Esophagus muscularis mucosa (tissue), 4 donors: Measurements from ENCODE around the gene KLHDC4. TPM values are rescaled to one million over a fixed set of nuclear protein-coding genes. Genes with fewer than 3 reads are reported as not detected.
"Not testable (repeated sequence)": the region's sequence is repeated elsewhere in the genome, so short reads cannot be mapped to it uniquely, and the experiment has no call there.

Experiments
- DNase-seq: peaks from one replicate; pipeline ENCODE4 v3.0.0-alpha.2; 2017; ENCODE audit errors: extremely low spot score
- H3K27ac ChIP-seq, 4 donors: fragments of 200-600 bp; sonication (generic); replicated peaks in 1 of 4; 1 replicate in 3 of 4; 2 replicates in 1 of 4; pipeline ENCODE4 v1.5.1; 2016 to 2019; ENCODE audit warnings: mild to moderate bottlenecking in 1 of 4
- H3K27me3 ChIP-seq, 4 donors: fragments of 200-600 bp; sonication (generic); one replicate each; pipeline versions ENCODE4 v1.5.1 to v1.6.0; 2016 to 2019
- H3K36me3 ChIP-seq, 4 donors: fragments of 200-600 bp; sonication (generic); one replicate each; pipeline ENCODE4 v1.5.1; 2016 to 2019
- H3K4me1 ChIP-seq, 4 donors: fragments of 200-600 bp; sonication (generic); one replicate each; pipeline ENCODE4 v1.5.1; 2016 to 2019
- H3K4me3 ChIP-seq, 4 donors: fragments of 200-600 bp; sonication (generic); 1 replicate in 2 of 4; 2 replicates in 2 of 4; pipeline ENCODE4 v1.5.1; 2016 to 2019; ENCODE audit warnings: mild to moderate bottlenecking in 4 of 4, moderate library complexity in 1 of 4
- H3K9me3 ChIP-seq, 4 donors: fragments of 200-600 bp; sonication (generic); 1 replicate in 3 of 4; 2 replicates in 1 of 4; pipeline ENCODE4 v1.5.1; 2016 to 2019
- CTCF ChIP-seq, 3 experiments: fragments of 200-600 bp in 2 of 3; fragments of 450-650 bp in 1 of 3; sonication (generic) in 2 of 3; IDR thresholded peaks; one replicate each; pipeline ENCODE4 v1.5.1; 2017 to 2019; ENCODE audit warnings: antibody characterized with exemption in 3 of 3, mild to moderate bottlenecking in 2 of 3, moderate library complexity in 1 of 3
- EP300 ChIP-seq: sonication (generic); formaldehyde crosslinking; IDR thresholded peaks from one replicate; pipeline ENCODE4 v1.6.1; 2017; ENCODE audit warnings: antibody characterized with exemption
- POLR2A ChIP-seq: fragments of 450-650 bp; IDR thresholded peaks from one replicate; pipeline ENCODE4 v1.6.1; 2017; ENCODE audit warnings: antibody characterized with exemption, moderate library complexity, mild to moderate bottlenecking, low read depth
- POLR2AphosphoS5 ChIP-seq, 2 donors: sonication (generic); formaldehyde crosslinking; IDR thresholded peaks; one replicate each; pipeline ENCODE4 v1.6.1; 2017; ENCODE audit warnings: antibody characterized with exemption in 2 of 2
- whole genome bisulfite sequencing: methylation state at CpG from one replicate; pipeline ENCODE4 v1.1.5; 2018; 5-methylcytosine and 5-hydroxymethylcytosine counted together
- intact Hi-C: fragments of 100-400 bp; cut with DNase I; formaldehyde crosslinking; loops from one replicate; pipeline ENCODE4 v1.15.1; 2023
- total RNA-seq, 4 donors: library from RNA; depleted of rRNA; stranded (reverse); fragments of >200 nt; gene quantifications; one replicate each; pipeline versions ENCODE4 v1.1.0 to v1.2.1, GENCODE V29; 2016

KLHDC4 gene
- total RNA-seq, 4 donors from 2014 or later = 22.2 to 41.5 (median 31.4) TPM

GRCh38 chr16:87729266-87729954 lies 36.4 kb downstream of the KLHDC4 start:
- Histone ChIP-seq H3K9me3 (no peaks in the 10 kb centered on the region), H3K27ac (no peak overlapping the region), H3K27me3 (no peaks in the 10 kb centered on the region), H3K36me3 (peaks cover 25 to 78% (median 33%) of the 10 kb centered on the region in 4 donors), H3K4me1 (no peaks in the 10 kb centered on the region), H3K4me3 (no peak overlapping the region)
- DNase-seq = no peak
- intact Hi-C loops = no loop called here
- TF ChIP-seq CTCF (IDR thresholded peaks at IDR 0.05) (no peak), EP300 (no peak), POLR2A (no peak), POLR2AphosphoS5 (IDR thresholded peaks at IDR 0.05) (no peak)
- WGBS = 93% methylated on average over 16 of the region's 17 CpGs

GRCh38 chr16:87728026-87728425 lies 37.8 kb downstream of the KLHDC4 start:
- TF ChIP-seq POLR2A = no peak
- no peak for TF ChIP-seq POLR2AphosphoS5 (IDR thresholded peaks at IDR 0.05)
- no peak for TF ChIP-seq CTCF (IDR thresholded peaks at IDR 0.05)
- TF ChIP-seq EP300 = no peak
- Histone ChIP-seq H3K36me3 (peaks cover 19 to 73% (median 34%) of the 10 kb centered on the region in 4 donors), H3K27ac (no peak overlapping the region), H3K4me1 (peaks cover 0 to 9% (median 7%) of the 10 kb centered on the region in 4 donors), H3K27me3 (no peaks in the 10 kb centered on the region), H3K4me3 (no peak overlapping the region), H3K9me3 (no peaks in the 10 kb centered on the region)
- no peak for DNase-seq
- WGBS = 88% methylated on average over 12 of the region's 12 CpGs
- intact Hi-C loops = no loop called here

GRCh38 chr16:87727346-87727745 lies 38.4 kb downstream of the KLHDC4 start:
- Histone ChIP-seq H3K27ac (no peak overlapping the region), H3K36me3 (peaks cover 19 to 73% (median 36%) of the 10 kb centered on the region in 4 donors), H3K4me1 (peaks cover 0 to 12% (median 7%) of the 10 kb centered on the region in 4 donors), H3K9me3 (no peaks in the 10 kb centered on the region), H3K4me3 (no peak overlapping the region), H3K27me3 (no peaks in the 10 kb centered on the region)
- 95% methylated on average over 6 of the region's 16 CpGs for WGBS
- intact Hi-C loops = no loop called here
- DNase-seq = no peak
- TF ChIP-seq CTCF (IDR thresholded peaks at IDR 0.05) = no peak
- TF ChIP-seq EP300 = no peak
- TF ChIP-seq POLR2A = no peak

- H3K27me3 ChIP-seq, H3K4me3 ChIP-seq, H3K9me3 ChIP-seq, intact Hi-C loops, DNase-seq, H3K27ac ChIP-seq: not testable (repeated sequence)
- Histone ChIP-seq H3K36me3 (peaks cover 16 to 78% (median 41%) of the 10 kb centered on the region in 4 donors), H3K4me1 (peaks cover 0 to 12% (median 7%) of the 10 kb centered on the region in 4 donors)
- WGBS = 78% methylated on average over 11 of the region's 40 CpGs
Measured at GRCh38 chr16:87726577-87726976, 39.2 kb downstream of the KLHDC4 start.

GRCh38 chr16:87725596-87726235 lies 40.1 kb downstream of the KLHDC4 start:
- Histone ChIP-seq H3K4me1 (peaks cover 0 to 12% (median 7%) of the 10 kb centered on the region in 4 donors), H3K4me3 (no peak overlapping the region), H3K27ac (no peak overlapping the region), H3K27me3 (no peaks in the 10 kb centered on the region), H3K36me3 (peaks cover 14 to 78% (median 43%) of the 10 kb centered on the region in 4 donors), H3K9me3 (no peaks in the 10 kb centered on the region)
- intact Hi-C loops = no loop called here
- TF ChIP-seq CTCF (IDR thresholded peaks at IDR 0.05) (no peak), EP300 (no peak), POLR2AphosphoS5 (IDR thresholded peaks at IDR 0.05) (no peak), POLR2A (no peak)
- DNase-seq = no peak
- WGBS = 82% methylated on average over 28 of the region's 28 CpGs
